DOHH2 (cell line): ENCODE measurements around the gene B4GALT5.

Experiments
- EZH2phosphoT487 ChIP-seq: fragments of 200-600 bp; sonication (generic); IDR thresholded peaks from 2 replicates; pipeline ENCODE4 v1.6.1; 2017; ENCODE audit warnings: borderline replicate concordance, mild to moderate bottlenecking, antibody characterized with exemption, low read length, moderate library complexity, mixed read lengths
- TF ChIP-seq, protein P1 (sequence below): fragments of 200-600 bp; sonication (generic); IDR thresholded peaks from one replicate; pipeline ENCODE4 v1.5.1; 2014; ENCODE audit warnings: antibody characterized with exemption, mild to moderate bottlenecking, low read depth, low read length; ENCODE audit not compliant: poor library complexity, severe bottlenecking

- TF ChIP-seq, protein P1, sequence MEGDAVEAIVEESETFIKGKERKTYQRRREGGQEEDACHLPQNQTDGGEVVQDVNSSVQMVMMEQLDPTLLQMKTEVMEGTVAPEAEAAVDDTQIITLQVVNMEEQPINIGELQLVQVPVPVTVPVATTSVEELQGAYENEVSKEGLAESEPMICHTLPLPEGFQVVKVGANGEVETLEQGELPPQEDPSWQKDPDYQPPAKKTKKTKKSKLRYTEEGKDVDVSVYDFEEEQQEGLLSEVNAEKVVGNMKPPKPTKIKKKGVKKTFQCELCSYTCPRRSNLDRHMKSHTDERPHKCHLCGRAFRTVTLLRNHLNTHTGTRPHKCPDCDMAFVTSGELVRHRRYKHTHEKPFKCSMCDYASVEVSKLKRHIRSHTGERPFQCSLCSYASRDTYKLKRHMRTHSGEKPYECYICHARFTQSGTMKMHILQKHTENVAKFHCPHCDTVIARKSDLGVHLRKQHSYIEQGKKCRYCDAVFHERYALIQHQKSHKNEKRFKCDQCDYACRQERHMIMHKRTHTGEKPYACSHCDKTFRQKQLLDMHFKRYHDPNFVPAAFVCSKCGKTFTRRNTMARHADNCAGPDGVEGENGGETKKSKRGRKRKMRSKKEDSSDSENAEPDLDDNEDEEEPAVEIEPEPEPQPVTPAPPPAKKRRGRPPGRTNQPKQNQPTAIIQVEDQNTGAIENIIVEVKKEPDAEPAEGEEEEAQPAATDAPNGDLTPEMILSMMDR = no peak
- no peak for TF ChIP-seq EZH2phosphoT487
These were observed 95.4 kb downstream of the B4GALT5 start for GRCh38 chr20:49618289-49618688.
